Uterus (tissue), 4 donors: ENCODE data around the gene DSE. TPM values are rescaled to one million over a fixed set of nuclear protein-coding genes. Genes with fewer than 3 reads are reported as not detected.
A peak's percentile ranks its signal among the peaks of the same experiment; 100 is the strongest.

Experiments used
- DNase-seq, 2 donors: peaks; one replicate each; pipeline ENCODE4 v3.0.0-alpha.2; 2019 to 2020
- H3K27ac ChIP-seq, 2 donors: fragments of 200-600 bp; sonication (generic); 1 replicate in 1 of 2; 2 replicates in 1 of 2; pipeline ENCODE4 v1.5.1; 2016 to 2018
- H3K27me3 ChIP-seq, 2 donors: fragments of 200-600 bp; sonication (generic); one replicate each; pipeline ENCODE4 v1.5.1; 2018 to 2019; ENCODE audit warnings: control low read depth in 1 of 2
- H3K36me3 ChIP-seq, 2 donors: fragments of 200-600 bp; sonication (generic); one replicate each; pipeline ENCODE4 v1.5.1; 2019; ENCODE audit warnings: control low read depth in 1 of 2
- H3K4me1 ChIP-seq, 2 donors: fragments of 200-600 bp; sonication (generic); one replicate each; pipeline ENCODE4 v1.5.1; 2018 to 2019; ENCODE audit warnings: control low read depth in 1 of 2
- H3K4me3 ChIP-seq, 2 donors: fragments of 200-600 bp; sonication (generic); 1 replicate in 1 of 2; 2 replicates in 1 of 2; pipeline ENCODE4 v1.5.1; 2018 to 2019; ENCODE audit warnings: mild to moderate bottlenecking in 1 of 2
- H3K9me3 ChIP-seq, 2 donors: fragments of 200-600 bp; sonication (generic); one replicate each; pipeline ENCODE4 v1.5.1; 2019; ENCODE audit warnings: control low read depth in 1 of 2
- POLR2A ChIP-seq, 2 donors: fragments of 450-650 bp; IDR thresholded peaks; one replicate each; pipeline ENCODE4 v1.6.1; 2016; ENCODE audit warnings: antibody characterized with exemption in 2 of 2, mild to moderate bottlenecking in 1 of 2, moderate library complexity in 1 of 2
- intact Hi-C: fragments of 100-400 bp; cut with DNase I; formaldehyde crosslinking; loops from one replicate; pipeline ENCODE4 v1.15.1; 2023; ENCODE audit warnings: low total_unique reads
- total RNA-seq, 4 donors: library from RNA; depleted of rRNA in 3 of 4; stranded (reverse); fragments of >200 nt in 3 of 4; gene quantifications; one replicate each; pipeline versions ENCODE4 v1.1.0 to v1.2.4, GENCODE V29; 2014 to 2023
- TF ChIP-seq, protein P1 (sequence below), 4 experiments: fragments of 200-600 bp in 2 of 4; fragments of 450-650 bp in 2 of 4; sonication (generic) in 2 of 4; IDR thresholded peaks; one replicate each; pipeline ENCODE4 v1.5.1; 2016 to 2019; ENCODE audit warnings: antibody characterized with exemption in 4 of 4, mild to moderate bottlenecking in 2 of 4, moderate library complexity in 1 of 4
- donor health status: DM: yes; HTN: yes; CAD: no.

The DSE gene
- total RNA-seq, 4 donors from 2014 or later = 21.3 to 84.0 (median 42.3) TPM

DNA sequence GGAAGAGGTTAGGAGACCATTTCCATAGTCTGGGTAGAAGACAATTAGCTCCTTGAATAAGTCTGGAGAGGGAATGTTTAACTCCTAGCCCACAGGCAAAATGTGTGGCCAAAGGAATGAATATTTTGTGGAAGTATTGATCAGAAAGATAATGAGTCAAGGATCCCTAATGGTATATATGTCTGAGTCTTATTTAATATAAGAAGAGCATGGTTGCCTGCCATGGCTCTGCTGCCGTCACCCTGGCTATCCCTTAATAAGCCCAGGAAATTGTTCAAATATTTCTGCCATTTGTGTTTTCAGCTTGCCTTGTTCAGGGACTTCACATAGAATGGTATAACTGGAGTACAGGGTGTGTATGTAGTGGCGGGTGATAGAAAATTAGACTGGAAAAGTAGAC, 72.4 kb downstream of the DSE start:
- H3K27ac ChIP-seq = no peak overlapping the region
- no peaks in the 10 kb centered on the region for H3K9me3 ChIP-seq
- DNase-seq = no peak
- intact Hi-C loops = no loop called here
- H3K4me1 ChIP-seq = no peaks in the 10 kb centered on the region
- no peaks in the 10 kb centered on the region for H3K27me3 ChIP-seq
- no peaks in the 10 kb centered on the region for H3K36me3 ChIP-seq
- TF ChIP-seq POLR2A (IDR thresholded peaks at IDR 0.05) = no peak
- TF ChIP-seq, protein P1, sequence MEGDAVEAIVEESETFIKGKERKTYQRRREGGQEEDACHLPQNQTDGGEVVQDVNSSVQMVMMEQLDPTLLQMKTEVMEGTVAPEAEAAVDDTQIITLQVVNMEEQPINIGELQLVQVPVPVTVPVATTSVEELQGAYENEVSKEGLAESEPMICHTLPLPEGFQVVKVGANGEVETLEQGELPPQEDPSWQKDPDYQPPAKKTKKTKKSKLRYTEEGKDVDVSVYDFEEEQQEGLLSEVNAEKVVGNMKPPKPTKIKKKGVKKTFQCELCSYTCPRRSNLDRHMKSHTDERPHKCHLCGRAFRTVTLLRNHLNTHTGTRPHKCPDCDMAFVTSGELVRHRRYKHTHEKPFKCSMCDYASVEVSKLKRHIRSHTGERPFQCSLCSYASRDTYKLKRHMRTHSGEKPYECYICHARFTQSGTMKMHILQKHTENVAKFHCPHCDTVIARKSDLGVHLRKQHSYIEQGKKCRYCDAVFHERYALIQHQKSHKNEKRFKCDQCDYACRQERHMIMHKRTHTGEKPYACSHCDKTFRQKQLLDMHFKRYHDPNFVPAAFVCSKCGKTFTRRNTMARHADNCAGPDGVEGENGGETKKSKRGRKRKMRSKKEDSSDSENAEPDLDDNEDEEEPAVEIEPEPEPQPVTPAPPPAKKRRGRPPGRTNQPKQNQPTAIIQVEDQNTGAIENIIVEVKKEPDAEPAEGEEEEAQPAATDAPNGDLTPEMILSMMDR (IDR thresholded peaks at IDR 0.05) = no peak
- no peak overlapping the region for H3K4me3 ChIP-seq

DNA sequence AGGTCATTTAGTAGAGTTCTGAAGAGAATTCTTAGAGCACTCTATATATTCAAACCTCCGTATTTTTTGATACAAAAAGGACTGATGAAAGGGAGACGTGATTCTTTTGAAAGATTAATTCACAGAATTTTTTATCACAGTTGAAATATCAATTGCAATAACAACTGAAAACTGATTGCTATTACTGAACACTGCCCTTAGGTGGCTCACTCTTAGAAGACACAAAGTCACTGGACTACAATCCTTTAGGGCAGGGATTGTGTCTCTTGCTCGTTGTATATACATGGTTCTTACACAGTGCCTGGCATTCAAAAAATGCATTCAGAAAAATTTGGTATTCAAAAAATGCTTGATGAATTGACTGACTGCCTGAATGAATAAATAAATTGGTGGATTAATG, 73.3 kb downstream of the DSE start:
- no peaks in the 10 kb centered on the region for H3K27me3 ChIP-seq
- intact Hi-C loops = no loop called here
- no peak for TF ChIP-seq POLR2A (IDR thresholded peaks at IDR 0.05)
- TF ChIP-seq, protein P1 (IDR thresholded peaks at IDR 0.05) = peak in 3 of 4 experiments; percentile 15 to 36 (median 34)

DNA sequence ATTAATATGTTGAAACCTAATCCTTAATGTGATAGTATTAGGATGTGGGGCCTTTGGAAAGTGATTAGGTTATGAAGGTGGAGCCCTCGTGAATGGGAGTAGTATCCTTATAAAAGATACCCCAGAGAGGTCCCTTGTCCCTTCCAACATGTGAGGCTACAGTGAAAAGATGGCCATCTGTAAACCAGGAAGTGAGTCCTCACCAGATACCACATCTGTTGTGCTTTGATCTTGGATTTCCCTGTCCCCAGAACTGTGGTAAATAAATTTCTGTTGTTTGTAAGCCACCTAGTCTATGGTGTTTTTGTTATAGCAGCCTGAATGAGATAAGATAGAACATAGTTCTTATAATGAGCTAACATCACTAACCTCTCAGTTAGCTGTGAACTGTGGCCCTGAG, 73.8 kb downstream of the DSE start:
- Histone ChIP-seq H3K27me3 (no peaks in the 10 kb centered on the region), H3K27ac (no peak overlapping the region), H3K4me3 (no peak overlapping the region), H3K4me1 (no peaks in the 10 kb centered on the region), H3K9me3 (no peaks in the 10 kb centered on the region), H3K36me3 (no peaks in the 10 kb centered on the region)
- TF ChIP-seq, protein P1 (IDR thresholded peaks at IDR 0.05) = no peak
- TF ChIP-seq POLR2A (IDR thresholded peaks at IDR 0.05) = no peak
- intact Hi-C loops = no loop called here
- no peak for DNase-seq

More for the DNA sequence above, 73.3 kb downstream of the DSE start:
- Histone ChIP-seq H3K9me3 (no peaks in the 10 kb centered on the region), H3K4me3 (no peak overlapping the region), H3K4me1 (no peaks in the 10 kb centered on the region), H3K36me3 (no peaks in the 10 kb centered on the region), H3K27ac (no peak overlapping the region)
- DNase-seq = no peak

DNA sequence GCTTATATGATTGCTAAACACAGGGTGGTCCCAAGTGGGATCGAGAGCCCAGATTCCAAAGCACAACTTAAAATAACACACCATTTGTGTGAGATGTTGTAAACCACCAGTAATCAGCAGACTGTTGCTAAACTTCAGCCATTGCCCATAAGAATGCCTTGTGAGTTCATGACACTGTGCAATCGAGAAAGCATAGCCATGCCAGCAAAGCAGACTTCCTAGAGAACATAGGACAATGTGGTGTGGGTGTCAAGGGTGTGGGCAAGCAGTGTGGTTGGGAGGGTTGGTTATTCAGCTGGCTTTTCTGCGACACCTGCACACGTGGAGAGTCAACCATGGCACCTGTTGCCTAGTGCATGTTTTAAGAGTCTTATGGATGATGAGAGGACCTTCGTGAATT, 74.4 kb downstream of the DSE start:
- intact Hi-C loops = no loop called here
- H3K9me3 ChIP-seq = no peaks in the 10 kb centered on the region
- TF ChIP-seq, protein P1 (IDR thresholded peaks at IDR 0.05) = no peak
- TF ChIP-seq POLR2A (IDR thresholded peaks at IDR 0.05) = no peak
- H3K27me3 ChIP-seq = no peaks in the 10 kb centered on the region
- DNase-seq = no peak
- no peak overlapping the region for H3K4me3 ChIP-seq
- H3K27ac ChIP-seq = no peak overlapping the region
- H3K36me3 ChIP-seq = no peaks in the 10 kb centered on the region
- H3K4me1 ChIP-seq = no peaks in the 10 kb centered on the region

DNA sequence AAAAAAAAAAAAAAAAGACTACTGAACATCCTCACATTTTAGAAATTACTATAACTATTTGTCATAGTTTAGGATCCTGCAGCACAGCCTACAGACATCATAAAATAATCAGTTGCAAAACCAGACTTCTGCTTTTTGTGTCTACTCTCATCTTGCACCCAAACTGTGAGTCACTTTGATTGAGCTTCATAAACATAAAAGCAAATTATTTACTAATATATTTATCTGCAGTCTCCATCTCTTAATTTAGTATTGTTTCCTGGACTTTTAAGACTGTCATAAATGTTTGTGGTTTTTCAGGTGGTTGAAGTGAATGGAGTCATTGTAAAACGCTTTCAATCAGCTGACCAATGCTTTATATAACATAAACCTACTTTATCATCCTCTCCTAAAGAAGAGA, 75.7 kb downstream of the DSE start:
- intact Hi-C loops = no loop called here
- Histone ChIP-seq H3K4me1 (no peaks in the 10 kb centered on the region), H3K9me3 (no peaks in the 10 kb centered on the region), H3K36me3 (no peaks in the 10 kb centered on the region), H3K27ac (no peak overlapping the region), H3K27me3 (no peaks in the 10 kb centered on the region), H3K4me3 (no peak overlapping the region)
- TF ChIP-seq, protein P1 (IDR thresholded peaks at IDR 0.05) = no peak
- no peak for TF ChIP-seq POLR2A (IDR thresholded peaks at IDR 0.05)
- DNase-seq = no peak
